NOMO-1 treated with DMSO at 0.1 percent for 48 hours (cell line): ENCODE measurements around the gene ZC3H18.
A peak's percentile ranks its signal among the peaks of the same experiment; 100 is the strongest.

ENCODE experiments used
- DNase-seq: peaks from one replicate; lab custom pipeline; 2025; ENCODE audit not compliant: unreplicated experiment; lab: John Stamatoyannopoulos, UW

ZC3H18 gene

GRCh38 chr16:88578446-88579313 is 8.5 kb downstream of the ZC3H18 start:
- no peak for DNase-seq

- DNase-seq: no peak
These were observed 10.2 kb downstream of the ZC3H18 start for GRCh38 chr16:88580371-88580770.

- DNase-seq: no peak
These were observed 10.8 kb downstream of the ZC3H18 start for GRCh38 chr16:88581033-88581432.

GRCh38 chr16:88582912-88583575 is 12.8 kb downstream of the ZC3H18 start:
- no peak for DNase-seq

GRCh38 chr16:88584676-88585075 is 14.5 kb downstream of the ZC3H18 start:
- no peak for DNase-seq

- DNase-seq: no peak
These were observed 15.1 kb downstream of the ZC3H18 start for GRCh38 chr16:88585269-88585668.

- no peak for DNase-seq
These were observed 15.9 kb downstream of the ZC3H18 start for GRCh38 chr16:88585927-88586581.

GRCh38 chr16:88588148-88588547 is 17.9 kb downstream of the ZC3H18 start:
- DNase-seq: no peak

GRCh38 chr16:88588754-88589153 is 18.6 kb downstream of the ZC3H18 start:
- DNase-seq: no peak

- no peak for DNase-seq
These were observed 19.2 kb downstream of the ZC3H18 start for GRCh38 chr16:88589441-88589840.

GRCh38 chr16:88591577-88592021 is 21.4 kb downstream of the ZC3H18 start:
- peak; percentile 62 for DNase-seq

GRCh38 chr16:88593061-88593460 is 22.9 kb downstream of the ZC3H18 start:
- DNase-seq: no peak

GRCh38 chr16:88593489-88593888 is 23.3 kb downstream of the ZC3H18 start:
- no peak for DNase-seq

- no peak for DNase-seq
These were observed 23.7 kb downstream of the ZC3H18 start for GRCh38 chr16:88593910-88594309.

- DNase-seq: no peak
These were observed 24.9 kb downstream of the ZC3H18 start for GRCh38 chr16:88595101-88595500.

GRCh38 chr16:88595921-88596320 is 25.7 kb downstream of the ZC3H18 start:
- no peak for DNase-seq

- no peak for DNase-seq
These were observed 26.3 kb downstream of the ZC3H18 start for GRCh38 chr16:88596483-88596882.

GRCh38 chr16:88597856-88598491 is 27.8 kb downstream of the ZC3H18 start:
- DNase-seq: no peak

- DNase-seq: no peak
These were observed 29.0 kb downstream of the ZC3H18 start for GRCh38 chr16:88599092-88599733.

GRCh38 chr16:88599825-88600538 is 29.8 kb downstream of the ZC3H18 start:
- no peak for DNase-seq
